ENCODE results near the gene IRS4.

IRS4 gene

GRCh38 chrX:108736509-108737479, at the start of gene IRS4:
IRS4 (minus strand) TSS chrX:108736563.
- DNase-seq = peak; percentile 84 to 96

- no peak for DNase-seq
Observed at GRCh38 chrX:108772549-108772948, 36.2 kb upstream of the IRS4 start.

- no peak for DNase-seq
Observed at GRCh38 chrX:108763559-108763958, 27.2 kb upstream of the IRS4 start.

DNA sequence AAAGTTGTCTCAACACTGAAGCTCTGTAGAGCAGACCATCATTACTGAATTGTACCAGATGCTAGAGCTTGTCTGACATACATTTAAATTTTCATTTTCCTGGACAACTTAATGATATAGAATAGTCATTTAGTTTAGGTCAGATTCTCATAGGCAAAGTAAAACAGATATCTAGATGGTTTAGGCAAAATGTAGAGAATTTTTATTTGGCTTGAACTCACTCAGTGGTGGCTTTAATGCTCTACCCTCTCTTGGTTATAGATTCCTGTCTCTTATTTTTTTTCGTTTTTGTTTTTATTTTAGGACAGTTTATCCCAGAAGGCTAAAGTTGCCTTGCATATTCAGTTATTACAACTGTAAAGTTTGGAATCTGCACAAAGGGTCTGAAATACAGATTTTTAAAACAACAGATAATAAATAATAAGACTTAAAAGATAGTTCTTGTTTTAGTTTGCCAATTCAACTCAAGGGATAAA, 4.0 kb upstream of the IRS4 start:
- no peak for DNase-seq

DNA sequence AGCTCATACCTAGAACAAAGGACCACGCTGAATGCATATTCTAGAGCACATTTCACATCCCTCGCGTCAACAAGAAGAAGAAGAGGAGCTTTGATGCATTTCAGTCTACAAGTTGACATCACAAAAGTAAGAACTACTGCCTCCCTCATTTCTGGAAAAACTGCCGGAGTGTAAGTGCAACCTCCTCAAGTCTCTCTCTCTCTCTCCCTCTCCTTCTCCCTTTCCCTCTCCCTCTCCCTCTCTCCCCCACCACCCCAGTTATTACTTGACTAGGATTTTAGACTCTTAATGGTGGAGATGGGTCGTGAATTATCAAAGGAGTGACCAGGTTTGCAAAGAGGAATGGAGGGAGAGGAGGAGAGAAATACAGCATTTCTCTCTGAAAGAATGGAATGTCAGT, 1.4 kb upstream of the IRS4 start:
- DNase-seq = no peak

DNA sequence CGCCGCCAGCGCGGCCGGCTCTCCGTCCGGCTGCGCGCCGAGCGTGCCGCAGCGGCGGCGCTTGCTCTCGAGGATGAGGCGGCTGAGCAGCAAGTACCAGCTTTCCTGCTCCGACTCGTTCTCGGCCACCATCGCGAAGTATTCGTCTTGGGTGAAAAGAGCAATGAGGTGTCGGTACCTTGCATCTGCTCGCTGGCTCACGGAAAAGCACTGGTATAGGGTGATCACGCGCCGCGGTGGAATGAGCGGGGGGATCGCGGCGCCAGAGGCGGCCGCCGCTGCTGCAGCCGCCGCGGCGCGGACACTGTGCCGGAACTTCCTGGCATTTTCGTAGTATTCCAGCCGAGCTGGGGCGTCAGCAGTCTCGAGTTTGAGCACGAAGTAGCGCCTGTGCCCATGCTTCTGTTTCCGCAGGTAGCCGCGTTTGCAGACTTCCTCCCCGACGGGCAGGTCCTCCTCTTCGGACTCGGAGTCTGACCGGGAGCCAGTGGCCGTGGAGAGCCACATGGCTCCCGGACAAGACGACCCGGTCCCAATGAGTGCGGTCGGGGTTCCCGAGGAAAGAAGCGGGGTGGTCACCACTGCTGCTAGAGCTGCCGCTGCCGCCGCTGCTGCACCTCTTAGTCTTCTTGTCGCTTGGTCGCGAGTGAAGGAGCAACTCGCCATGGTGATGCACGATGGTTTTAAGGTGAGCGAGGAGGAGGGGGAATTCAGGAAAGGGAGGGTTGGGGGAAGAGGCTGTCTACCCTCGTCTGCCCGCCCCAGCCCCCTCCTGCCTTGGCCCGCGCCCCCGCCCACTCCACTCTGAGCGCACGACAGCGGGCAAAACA, 469 bp downstream of the IRS4 start:
- peak in 1 of 2 experiments; percentile 41 for DNase-seq

GRCh38 chrX:108735091-108735678, 1.2 kb downstream of the IRS4 start:
- DNase-seq = peak; percentile 29 to 38

DNA sequence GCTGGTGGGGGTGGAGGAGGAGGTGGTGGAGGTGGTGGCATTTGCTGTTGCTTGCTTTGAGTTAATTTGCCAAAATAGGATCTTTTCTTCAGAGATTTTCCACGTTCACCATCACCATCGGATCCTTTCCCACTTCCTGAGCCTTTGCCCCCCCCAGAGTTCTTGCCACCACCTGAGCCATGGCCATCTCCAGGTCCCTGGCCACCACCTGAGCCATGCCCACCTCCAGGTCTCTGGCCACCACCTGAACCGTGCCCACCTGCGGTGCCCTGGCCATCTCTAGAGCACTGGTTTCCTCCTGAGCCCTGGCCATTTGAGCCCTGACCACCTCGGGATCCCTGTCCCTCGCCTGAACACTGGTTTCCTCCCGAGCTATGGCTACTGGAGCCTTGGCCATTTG, 1.9 kb downstream of the IRS4 start:
- no peak for DNase-seq

DNA sequence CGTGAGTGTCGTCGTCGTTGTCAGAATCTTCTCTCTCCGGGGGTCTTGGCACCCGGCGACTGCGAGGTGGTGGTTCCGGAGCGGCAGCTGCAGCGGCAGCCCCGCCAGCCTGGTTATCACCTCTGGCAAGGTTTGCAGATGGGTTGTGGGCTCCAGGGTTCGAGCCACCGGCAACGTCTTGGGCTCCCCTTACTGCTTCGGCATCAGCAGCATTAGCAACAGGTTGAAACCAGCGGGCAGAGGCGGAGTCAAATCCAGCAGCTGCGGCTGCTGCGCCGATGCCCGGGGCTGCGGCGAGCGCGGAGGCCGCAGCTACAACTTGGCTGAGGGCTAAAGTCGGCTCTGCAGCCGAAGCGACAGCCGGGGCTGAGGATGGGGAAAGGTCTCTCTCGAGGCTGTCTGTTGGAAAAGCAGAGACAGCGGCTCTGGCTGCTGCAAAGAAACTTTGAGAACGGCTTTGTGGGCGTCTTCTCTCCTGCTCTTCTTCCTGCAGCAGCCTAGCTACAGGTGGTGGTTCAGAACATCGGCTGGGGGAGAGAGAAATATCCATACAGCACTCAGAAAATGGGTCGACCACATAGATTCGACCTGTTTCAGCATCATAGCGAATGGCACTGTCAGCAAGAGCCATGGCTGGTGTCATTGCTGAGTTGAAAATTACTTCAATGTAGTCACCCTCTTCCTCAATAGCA, 3.6 kb downstream of the IRS4 start:
- DNase-seq = no peak

DNA sequence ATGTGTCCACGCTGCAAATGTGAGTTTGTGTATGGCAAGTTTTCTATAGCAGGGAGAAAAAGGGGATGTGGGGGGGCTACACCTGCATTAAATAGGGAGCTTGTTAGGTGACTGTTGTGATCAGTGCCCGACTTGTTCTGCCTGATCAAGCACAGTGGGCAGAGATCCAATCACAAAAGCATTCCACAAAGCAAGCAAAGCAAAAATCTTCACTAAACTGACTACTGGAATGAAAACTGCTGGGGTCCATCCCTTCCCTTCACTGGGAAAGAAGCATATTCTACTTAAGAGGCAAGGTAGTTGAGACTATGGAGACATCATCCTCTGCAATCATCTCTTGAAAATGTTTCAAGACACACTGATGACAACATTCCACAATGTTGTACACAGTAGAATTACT, 5.2 kb downstream of the IRS4 start:
- no peak for DNase-seq

DNA sequence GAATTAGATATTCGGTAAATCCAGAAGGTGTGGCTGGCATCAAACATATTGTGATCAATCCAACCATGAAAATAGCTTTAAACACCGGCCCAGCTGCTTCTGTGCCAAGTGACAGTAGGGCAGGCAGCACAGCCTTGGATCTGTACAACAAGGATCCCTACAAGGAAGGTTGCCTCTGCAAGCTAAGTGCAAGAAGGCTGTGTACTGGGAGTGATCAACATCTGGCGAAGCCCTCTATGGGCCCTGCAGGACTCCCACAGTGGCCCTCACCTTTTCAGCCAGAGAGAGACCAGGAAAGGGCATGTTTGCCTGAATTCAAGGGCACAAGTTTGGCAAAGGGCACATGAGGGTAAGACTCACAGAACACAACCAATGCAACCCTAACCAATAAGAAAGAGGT, 9.6 kb downstream of the IRS4 start:
- no peak for DNase-seq

GRCh38 chrX:108722561-108722960, 13.8 kb downstream of the IRS4 start:
- no peak for DNase-seq

DNA sequence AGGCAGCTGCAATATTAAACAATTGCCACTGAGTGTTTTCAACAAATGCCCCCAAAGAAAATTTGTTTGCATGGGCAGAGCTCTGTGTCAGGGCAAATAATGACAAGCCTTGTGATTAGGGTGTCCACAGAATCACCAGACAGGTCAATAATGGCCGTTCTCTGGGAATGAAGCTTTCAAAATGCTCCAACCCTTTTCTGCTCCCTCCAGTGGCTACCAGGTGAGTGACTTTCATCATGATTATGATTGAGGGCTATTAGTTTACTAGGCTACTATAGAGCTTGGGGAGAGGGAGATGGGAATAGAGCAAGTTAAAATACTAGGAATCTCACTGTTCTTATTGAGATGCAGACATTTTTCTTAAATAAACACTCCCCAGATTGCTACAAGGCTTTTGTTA, 23.5 kb downstream of the IRS4 start:
- no peak for DNase-seq

DNA sequence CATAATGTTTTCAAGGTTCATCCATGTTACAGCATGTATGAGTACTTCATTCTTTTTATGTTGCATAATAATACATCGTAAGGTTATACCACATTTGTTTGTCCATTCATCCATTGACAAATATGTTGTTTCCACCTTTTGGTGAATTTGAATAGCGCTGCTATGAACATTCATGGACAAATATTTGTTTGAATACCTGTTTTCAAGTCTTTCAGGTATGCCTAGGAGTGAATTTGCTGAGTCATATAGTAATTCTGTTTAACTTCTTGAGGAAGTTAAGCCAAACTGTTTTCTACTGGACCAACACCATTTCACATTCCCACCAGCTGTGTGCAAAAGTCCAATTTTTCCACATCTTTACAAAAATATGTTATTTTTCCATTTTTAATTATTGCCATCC, 31.5 kb downstream of the IRS4 start:
- no peak for DNase-seq

DNA sequence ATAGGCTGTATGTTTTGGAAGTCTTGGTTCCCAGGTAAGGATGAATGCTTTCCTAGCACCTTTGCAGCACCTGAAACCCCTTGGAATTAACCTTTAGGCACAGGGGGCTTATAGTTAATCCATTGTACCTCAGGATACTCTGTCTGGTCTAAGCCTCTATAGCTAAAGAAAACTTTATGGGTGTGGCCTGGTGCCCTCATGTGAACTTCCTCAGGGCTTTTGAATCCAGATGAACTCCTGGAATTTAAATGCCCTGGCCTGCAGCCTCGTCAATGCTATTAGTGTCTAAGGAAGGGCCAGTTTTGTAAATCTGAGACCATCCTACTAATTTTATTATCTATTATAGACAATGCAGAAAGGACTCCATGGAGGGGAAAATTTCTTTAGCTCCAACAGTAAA, 33.8 kb downstream of the IRS4 start:
- DNase-seq = no peak

DNA sequence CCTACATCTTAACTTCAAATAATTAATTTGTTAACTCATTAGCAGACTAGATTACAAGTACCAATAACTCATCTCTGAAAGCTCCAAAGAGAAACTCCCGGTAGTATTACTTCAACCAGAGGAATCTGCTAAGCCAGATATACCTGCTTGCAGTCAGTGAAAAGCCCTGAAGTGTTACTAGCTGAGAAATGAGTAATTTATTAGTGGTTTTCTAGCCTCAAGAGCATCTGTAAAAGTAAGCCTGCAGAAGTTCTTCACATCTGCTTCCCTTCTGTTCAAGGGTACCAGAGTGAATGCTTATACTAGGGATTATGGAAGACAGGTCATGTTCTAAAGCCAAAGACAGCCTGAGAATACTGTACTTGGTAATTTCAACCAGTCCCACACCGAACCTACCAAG, 34.7 kb downstream of the IRS4 start:
- no peak for DNase-seq

DNA sequence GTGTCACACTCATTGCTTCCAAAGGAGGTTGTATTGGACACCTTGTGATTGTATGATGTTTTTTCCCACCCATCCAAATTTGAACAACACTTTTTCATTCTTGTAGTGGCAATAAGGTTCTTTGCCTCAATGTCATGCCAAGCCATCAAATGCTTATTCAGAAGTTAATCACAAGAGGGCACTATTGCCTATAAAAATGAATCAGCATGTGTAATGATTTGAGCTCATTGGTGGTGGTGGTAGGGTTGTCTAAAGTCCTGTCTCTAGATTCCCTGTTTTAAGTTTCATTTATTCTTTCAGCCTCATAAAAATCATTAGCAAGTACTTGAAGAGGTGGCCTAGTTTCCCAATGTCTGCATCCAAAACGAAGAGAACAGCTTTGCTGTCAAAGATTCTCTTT, 37.0 kb downstream of the IRS4 start:
- peak in 1 of 2 experiments; percentile 14 for DNase-seq

DNA sequence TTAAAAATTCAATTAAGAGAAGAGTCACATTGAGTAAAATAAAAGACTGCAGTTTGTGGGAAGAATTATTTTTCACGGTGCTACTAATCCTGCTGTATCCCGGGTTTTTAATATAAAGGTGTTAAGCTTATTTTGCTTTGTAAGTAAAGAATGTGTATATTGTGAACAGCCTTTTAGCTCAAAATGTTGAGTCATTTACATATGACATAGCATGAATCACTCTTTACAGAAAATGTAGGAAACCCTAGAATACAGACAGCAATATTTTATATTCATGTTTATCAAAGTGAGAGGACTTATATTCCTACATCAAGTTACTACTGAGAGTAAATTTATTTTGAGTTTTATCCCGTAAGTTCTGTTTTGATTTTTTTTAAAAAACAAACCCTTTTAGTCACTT, 39.7 kb downstream of the IRS4 start:
- DNase-seq = no peak

Data from NCI-H1930 (cell line).